Measurements from ENCODE around the gene HAAO.

Gene HAAO

DNA sequence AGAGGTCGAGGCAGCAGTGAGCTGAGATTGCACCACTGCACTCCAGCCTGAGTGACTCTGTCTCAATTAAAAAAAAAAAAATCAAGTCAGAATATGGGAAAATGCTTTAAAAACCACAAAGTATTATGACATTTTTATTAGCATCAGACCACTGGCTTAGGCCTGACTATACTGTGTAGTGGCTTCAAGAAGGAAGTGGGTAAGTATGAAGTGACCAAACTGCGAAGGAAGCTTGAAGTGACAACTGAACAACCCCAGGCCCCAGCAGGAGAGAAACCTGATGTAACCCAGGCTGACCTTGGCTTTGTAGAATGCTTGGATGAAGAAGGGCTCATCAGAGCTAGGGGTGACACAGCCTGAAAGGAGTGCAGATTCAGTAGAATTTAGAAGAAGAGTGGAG is 21.4 kb upstream of the HAAO start:
- in situ Hi-C loops (cut with MboI; ENCODE audit: low pct_unique_long_range_greater_than_20kb, low sequenced_read_pairs, unreplicated experiment) = no loop called here
- DNase-seq (ENCODE audit: low spot score) = no peak
- TF ChIP-seq, protein P1, sequence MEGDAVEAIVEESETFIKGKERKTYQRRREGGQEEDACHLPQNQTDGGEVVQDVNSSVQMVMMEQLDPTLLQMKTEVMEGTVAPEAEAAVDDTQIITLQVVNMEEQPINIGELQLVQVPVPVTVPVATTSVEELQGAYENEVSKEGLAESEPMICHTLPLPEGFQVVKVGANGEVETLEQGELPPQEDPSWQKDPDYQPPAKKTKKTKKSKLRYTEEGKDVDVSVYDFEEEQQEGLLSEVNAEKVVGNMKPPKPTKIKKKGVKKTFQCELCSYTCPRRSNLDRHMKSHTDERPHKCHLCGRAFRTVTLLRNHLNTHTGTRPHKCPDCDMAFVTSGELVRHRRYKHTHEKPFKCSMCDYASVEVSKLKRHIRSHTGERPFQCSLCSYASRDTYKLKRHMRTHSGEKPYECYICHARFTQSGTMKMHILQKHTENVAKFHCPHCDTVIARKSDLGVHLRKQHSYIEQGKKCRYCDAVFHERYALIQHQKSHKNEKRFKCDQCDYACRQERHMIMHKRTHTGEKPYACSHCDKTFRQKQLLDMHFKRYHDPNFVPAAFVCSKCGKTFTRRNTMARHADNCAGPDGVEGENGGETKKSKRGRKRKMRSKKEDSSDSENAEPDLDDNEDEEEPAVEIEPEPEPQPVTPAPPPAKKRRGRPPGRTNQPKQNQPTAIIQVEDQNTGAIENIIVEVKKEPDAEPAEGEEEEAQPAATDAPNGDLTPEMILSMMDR (IDR thresholded peaks at IDR 0.05; ENCODE audit: extremely low read depth, insufficient read depth, missing control alignments) = no peak

DNA sequence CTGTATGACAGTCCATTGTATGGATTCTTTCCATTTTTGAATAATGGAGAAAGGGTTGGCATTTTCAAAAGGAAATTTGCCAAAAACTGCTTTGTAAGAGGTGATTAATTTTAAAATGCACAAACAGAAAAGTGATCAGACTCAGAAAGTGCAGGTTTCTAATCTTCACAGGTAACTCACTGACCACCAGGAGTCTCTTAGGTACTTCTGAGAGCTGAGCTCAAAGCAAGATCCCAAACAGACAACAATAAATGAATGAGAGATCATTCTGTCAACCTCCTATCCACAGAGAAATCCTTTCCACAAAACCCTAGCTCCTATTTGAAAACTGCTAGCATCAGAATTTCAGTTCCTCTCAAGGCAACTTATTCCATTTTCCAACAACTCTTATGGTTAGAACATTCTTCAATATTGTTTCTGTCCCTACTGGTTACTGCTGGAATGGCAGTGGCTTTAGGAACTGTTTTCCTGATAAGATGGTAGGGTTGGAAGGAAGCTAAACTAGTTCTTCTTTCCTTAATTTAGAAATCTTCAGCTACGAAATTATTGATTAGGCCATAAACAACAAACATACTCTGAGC is 20.6 kb upstream of the HAAO start:
- DNase-seq (ENCODE audit: low spot score) = no peak
- in situ Hi-C loops (cut with MboI; ENCODE audit: low pct_unique_long_range_greater_than_20kb, low sequenced_read_pairs, unreplicated experiment) = no loop called here
- TF ChIP-seq, protein P1 (IDR thresholded peaks at IDR 0.05; ENCODE audit: extremely low read depth, insufficient read depth, missing control alignments) = no peak

DNA sequence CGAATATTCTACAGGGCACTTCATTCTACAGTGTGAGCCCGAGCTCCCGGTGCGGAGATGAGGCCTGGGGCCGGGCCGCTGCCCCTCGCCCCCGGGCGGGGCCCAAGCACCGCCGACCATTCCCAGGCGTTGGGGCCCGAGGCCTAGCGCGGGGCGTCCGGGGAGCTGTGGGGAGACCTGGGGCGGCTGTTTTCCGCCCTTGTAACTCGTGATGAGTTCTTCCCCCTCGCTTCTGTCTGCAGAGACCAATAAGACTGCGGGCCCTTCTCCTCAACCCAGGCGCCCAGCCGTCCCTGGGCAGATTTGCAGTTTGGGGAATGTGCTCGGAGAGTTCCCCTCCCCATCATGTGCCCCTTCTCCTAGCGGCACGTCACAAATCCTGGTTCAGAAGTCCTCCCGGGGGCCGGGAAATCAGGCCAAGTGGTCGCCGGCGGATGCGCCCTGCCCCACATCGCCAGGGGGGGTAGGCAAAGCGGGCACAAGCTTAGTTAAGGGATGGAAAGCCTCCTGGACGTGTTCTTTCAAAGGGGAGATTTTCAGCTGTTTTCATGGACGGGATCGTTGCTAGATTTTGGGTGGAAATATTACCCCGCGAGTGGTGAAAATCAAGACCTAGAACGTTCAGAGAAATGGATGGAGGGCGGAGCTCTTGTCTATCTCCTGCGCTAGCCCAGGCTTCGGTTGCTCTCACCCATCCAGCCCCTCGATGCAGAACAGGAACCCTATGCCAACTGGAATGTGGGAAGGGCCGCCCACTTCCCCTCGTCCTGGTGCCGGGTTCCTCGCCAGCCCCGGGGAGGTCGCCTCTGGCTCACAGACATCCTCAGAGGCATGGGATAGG is 18.8 kb upstream of the HAAO start:
- peak; percentile 62 for DNase-seq (ENCODE audit: low spot score)
- TF ChIP-seq, protein P1 (IDR thresholded peaks at IDR 0.05; ENCODE audit: extremely low read depth, insufficient read depth, missing control alignments) = no peak

DNA sequence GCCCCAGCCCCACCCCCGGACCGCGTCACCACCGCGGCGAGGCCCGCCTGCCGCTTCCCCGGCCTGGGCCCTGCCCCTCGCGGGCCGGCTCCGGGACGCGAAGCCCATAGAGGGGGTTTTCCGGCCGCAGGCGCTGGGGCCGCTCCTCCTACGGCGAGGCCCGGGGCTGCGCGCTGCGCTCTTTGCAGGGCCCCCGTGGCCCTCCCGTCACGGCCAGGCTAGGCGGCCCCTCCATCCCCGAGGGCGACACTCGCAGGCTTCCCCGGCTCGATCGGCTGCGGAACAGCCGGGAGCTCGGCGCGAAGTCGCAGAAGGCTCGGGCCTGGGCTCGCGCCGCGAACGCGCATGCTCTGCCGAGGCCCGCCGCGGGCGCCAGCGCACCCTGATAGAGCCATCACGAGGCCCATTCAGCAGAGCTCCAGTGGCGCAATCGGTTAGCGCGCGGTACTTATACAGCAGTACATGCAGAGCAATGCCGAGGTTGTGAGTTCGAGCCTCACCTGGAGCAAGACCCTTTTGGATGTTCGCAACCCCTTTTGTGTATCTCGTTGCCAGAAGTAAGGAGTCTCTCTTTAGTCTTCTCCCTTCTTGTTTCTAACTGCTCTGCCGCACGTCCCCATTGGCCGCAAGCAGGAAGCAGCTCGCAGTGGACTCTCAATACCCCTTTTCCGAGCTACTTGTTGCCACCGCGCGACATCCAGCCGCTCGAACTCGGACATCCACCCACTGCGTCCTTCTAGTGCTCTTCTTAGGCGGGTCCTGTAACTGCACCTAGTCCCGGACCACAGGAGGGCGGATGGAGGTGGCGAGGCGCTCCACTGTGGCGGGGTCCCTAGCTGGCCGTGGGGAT is 18.0 kb upstream of the HAAO start:
- TF ChIP-seq, protein P1 (IDR thresholded peaks at IDR 0.05; ENCODE audit: extremely low read depth, insufficient read depth, missing control alignments) = no peak
- peak; percentile 93 for DNase-seq (ENCODE audit: low spot score)
- in situ Hi-C loops (cut with MboI; ENCODE audit: low pct_unique_long_range_greater_than_20kb, low sequenced_read_pairs, unreplicated experiment) = no loop called here

More for the DNA sequence above, 18.8 kb upstream of the HAAO start:
- in situ Hi-C loops (cut with MboI; ENCODE audit: low pct_unique_long_range_greater_than_20kb, low sequenced_read_pairs, unreplicated experiment) = no loop called here

DNA sequence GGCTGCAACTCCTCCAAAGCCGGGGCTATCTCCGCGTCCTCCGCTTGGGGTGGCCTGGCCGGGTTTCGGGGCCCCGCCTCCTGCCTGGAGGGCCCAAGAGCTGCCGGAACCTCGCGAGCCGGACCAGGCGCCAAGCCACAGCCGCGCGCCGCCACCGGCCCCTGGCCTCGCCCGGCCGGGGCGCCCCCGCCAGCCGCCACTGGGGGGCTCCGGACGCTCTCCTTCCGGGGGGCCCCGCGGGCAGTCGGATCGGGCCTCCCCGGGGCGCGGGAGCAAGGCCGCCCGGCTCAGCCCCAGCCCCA is 17.4 kb upstream of the HAAO start:
- TF ChIP-seq, protein P1 (IDR thresholded peaks at IDR 0.05; ENCODE audit: extremely low read depth, insufficient read depth, missing control alignments) = peak; percentile 45

DNA sequence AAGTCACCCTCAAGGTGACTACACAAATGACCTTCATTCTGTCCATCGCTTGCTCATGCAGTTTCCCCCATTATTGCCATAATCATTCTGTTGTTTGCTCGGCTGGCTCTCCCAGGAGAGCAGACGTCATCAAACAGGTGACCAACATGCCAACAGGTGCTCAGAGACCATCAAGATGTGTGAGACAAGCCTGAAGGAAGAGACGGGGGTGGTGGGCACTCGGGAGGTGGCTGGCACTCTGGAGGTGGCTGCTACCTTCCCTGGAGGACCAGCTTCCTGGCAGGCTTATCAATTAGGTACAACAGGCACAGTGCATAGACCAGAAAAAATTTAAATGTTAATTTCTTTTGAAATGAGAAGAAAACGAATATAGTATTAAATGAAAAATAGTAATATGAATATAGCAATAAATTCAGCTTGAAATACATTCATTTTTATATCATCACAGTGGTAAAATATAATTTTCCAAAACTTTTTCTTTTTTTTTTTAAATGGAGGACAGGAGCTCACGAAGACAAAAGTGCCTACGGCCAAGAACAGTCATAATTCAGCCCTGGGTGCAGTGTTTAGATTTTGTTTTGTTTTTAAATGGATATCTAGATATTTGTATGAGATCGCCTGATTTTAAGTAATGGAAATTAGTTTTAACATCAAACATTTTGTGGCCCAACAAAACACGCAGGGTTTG is 16.9 kb upstream of the HAAO start:
- TF ChIP-seq, protein P1 (IDR thresholded peaks at IDR 0.05; ENCODE audit: extremely low read depth, insufficient read depth, missing control alignments) = no peak
- in situ Hi-C loops (cut with MboI; ENCODE audit: low pct_unique_long_range_greater_than_20kb, low sequenced_read_pairs, unreplicated experiment) = no loop called here
- DNase-seq (ENCODE audit: low spot score) = no peak

More for the DNA sequence above, 17.4 kb upstream of the HAAO start:
- DNase-seq (ENCODE audit: low spot score) = no peak
- in situ Hi-C loops (cut with MboI; ENCODE audit: low pct_unique_long_range_greater_than_20kb, low sequenced_read_pairs, unreplicated experiment) = no loop called here
